ENCODE data around the gene C19orf18.
"Not testable (repeated sequence)": the region's sequence is repeated elsewhere in the genome, so short reads cannot be mapped to it uniquely, and the experiment has no call there.

The C19orf18 gene

GRCh38 chr19:57947419-57948134 is 26.8 kb downstream of the C19orf18 start, which contains the start of gene ZNF256:
ZNF256 (minus strand) TSS chr19:57947706; CDS start chr19:57947474, 232 bp downstream.
- H3K36me3 ChIP-seq (ENCODE audit: insufficient read depth, insufficient read length, low read length): peaks cover 30% of the 10 kb centered on the region
- TF ChIP-seq ZNF274 (IDR thresholded peaks at IDR 0.05; ENCODE audit: low read depth, low read length) (no peak), SUZ12 (IDR thresholded peaks at IDR 0.05; ENCODE audit: extremely low read depth, insufficient read depth, insufficient read length) (no peak), YY1 (IDR thresholded peaks at IDR 0.05; ENCODE audit: insufficient read depth, insufficient read length) (no peak)
- no peaks in the 10 kb centered on the region for H3K4me1 ChIP-seq (ENCODE audit: insufficient read depth, insufficient read length)
- H3K27me3 ChIP-seq (ENCODE audit: insufficient read depth, insufficient read length): no peaks in the 10 kb centered on the region
- peak; percentile 92 for DNase-seq (ENCODE audit: low read depth, low spot score)
- H3K4me3 ChIP-seq (ENCODE audit: insufficient read length, low read depth): peak within 1 kb of the TSS; percentile 98
- no peaks in the 10 kb centered on the region for H3K9me3 ChIP-seq (ENCODE audit: insufficient read depth, low read length)
- H3K9ac ChIP-seq (ENCODE audit: insufficient read length, low read depth): peak within 1 kb of the TSS; percentile 93

DNA sequence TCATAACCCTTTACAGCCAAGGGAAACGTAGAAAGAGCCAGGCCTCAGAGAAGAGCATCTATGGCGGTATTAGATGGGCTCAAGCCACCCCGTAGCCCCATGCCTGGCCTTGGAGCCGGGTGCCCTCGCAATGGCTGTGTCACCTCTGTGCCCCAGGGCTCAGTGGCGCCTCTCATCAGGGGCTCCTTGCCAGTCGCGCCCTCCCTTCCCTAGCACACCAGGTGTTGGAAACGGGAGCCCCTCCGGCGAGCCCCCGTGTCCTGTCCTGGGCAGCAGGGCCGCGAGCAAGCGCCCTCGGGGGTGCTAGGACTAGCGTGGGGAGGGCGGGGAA is 27.3 kb downstream of the C19orf18 start:
- H3K4me1 ChIP-seq (ENCODE audit: insufficient read depth, insufficient read length): no peaks in the 10 kb centered on the region
- H3K4me3 ChIP-seq (ENCODE audit: insufficient read length, low read depth): peak overlapping the region; percentile 98
- no peaks in the 10 kb centered on the region for H3K27me3 ChIP-seq (ENCODE audit: insufficient read depth, insufficient read length)
- H3K36me3 ChIP-seq (ENCODE audit: insufficient read depth, insufficient read length, low read length): peaks cover 36% of the 10 kb centered on the region
- peak overlapping the region; percentile 93 for H3K9ac ChIP-seq (ENCODE audit: insufficient read length, low read depth)
- DNase-seq (ENCODE audit: low read depth, low spot score): no peak
- no peaks in the 10 kb centered on the region for H3K9me3 ChIP-seq (ENCODE audit: insufficient read depth, low read length)
- no peak for TF ChIP-seq YY1 (IDR thresholded peaks at IDR 0.05; ENCODE audit: insufficient read depth, insufficient read length)
- TF ChIP-seq SUZ12 (IDR thresholded peaks at IDR 0.05; ENCODE audit: extremely low read depth, insufficient read depth, insufficient read length): no peak
- TF ChIP-seq ZNF274 (IDR thresholded peaks at IDR 0.05; ENCODE audit: low read depth, low read length): no peak

DNA sequence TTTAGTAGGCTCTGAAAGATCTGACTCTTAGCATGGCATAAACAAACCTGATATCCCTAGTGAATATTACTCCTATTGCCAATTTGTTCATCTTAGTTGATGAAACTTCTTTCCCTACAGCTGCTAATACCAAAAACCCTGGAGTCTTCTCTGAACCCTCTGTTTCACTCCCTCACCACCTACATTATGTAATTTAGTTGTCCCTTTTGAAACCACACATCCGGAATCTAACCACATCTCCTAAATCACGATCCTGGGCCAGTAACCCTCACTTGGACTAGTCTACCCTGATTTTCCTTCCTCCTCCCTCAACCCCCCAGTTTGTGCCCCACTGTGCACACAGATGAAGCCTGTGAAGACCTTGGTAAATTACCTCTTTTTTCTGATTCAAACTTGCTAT is 28.0 kb downstream of the C19orf18 start:
- Histone ChIP-seq H3K4me3 (ENCODE audit: insufficient read length, low read depth) (peak overlapping the region; percentile 98), H3K27me3 (ENCODE audit: insufficient read depth, insufficient read length) (no peaks in the 10 kb centered on the region), H3K9ac (ENCODE audit: insufficient read length, low read depth) (peak overlapping the region; percentile 93), H3K36me3 (ENCODE audit: insufficient read depth, insufficient read length, low read length) (peaks cover 43% of the 10 kb centered on the region), H3K9me3 (ENCODE audit: insufficient read depth, low read length) (no peaks in the 10 kb centered on the region), H3K4me1 (ENCODE audit: insufficient read depth, insufficient read length) (no peaks in the 10 kb centered on the region)
- TF ChIP-seq SUZ12 (IDR thresholded peaks at IDR 0.05; ENCODE audit: extremely low read depth, insufficient read depth, insufficient read length) (no peak), YY1 (IDR thresholded peaks at IDR 0.05; ENCODE audit: insufficient read depth, insufficient read length) (no peak), ZNF274 (IDR thresholded peaks at IDR 0.05; ENCODE audit: low read depth, low read length) (no peak)
- DNase-seq (ENCODE audit: low read depth, low spot score): no peak

DNA sequence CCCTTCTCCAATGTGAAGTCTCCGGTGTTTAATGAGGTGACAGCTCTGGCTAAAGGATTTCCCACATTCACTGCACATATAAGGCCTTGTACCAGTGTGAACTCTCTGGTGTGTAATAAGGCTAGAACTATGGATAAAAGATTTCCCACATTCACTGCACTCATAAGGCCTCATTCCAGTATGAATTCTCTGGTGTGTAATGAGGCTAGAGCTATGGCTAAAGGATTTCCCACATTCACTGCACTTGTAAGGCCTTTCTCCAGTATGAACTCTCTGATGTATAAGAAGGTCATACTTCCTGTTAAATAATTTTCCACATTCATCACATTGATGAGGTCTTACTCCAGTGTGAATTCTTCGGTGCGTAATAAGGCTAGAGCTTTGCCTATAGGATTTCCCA is 32.7 kb downstream of the C19orf18 start:
- Histone ChIP-seq H3K27me3 (ENCODE audit: insufficient read depth, insufficient read length) (no peaks in the 10 kb centered on the region), H3K9ac (ENCODE audit: insufficient read length, low read depth) (no peak overlapping the region), H3K9me3 (ENCODE audit: insufficient read depth, low read length) (no peaks in the 10 kb centered on the region), H3K4me1 (ENCODE audit: insufficient read depth, insufficient read length) (no peaks in the 10 kb centered on the region), H3K36me3 (ENCODE audit: insufficient read depth, insufficient read length, low read length) (peaks cover 59% of the 10 kb centered on the region), H3K4me3 (ENCODE audit: insufficient read length, low read depth) (no peak overlapping the region)
- TF ChIP-seq SUZ12 (IDR thresholded peaks at IDR 0.05; ENCODE audit: extremely low read depth, insufficient read depth, insufficient read length): no peak
- no peak for TF ChIP-seq YY1 (IDR thresholded peaks at IDR 0.05; ENCODE audit: insufficient read depth, insufficient read length)
- TF ChIP-seq ZNF274 (IDR thresholded peaks at IDR 0.05; ENCODE audit: low read depth, low read length): no peak
- DNase-seq (ENCODE audit: low read depth, low spot score): no peak

- Histone ChIP-seq H3K9me3 (ENCODE audit: insufficient read depth, low read length) (no peaks in the 10 kb centered on the region), H3K9ac (ENCODE audit: insufficient read length, low read depth) (no peak overlapping the region), H3K36me3 (ENCODE audit: insufficient read depth, insufficient read length, low read length) (peaks cover 38% of the 10 kb centered on the region), H3K4me3 (ENCODE audit: insufficient read length, low read depth) (no peak overlapping the region), H3K4me1 (ENCODE audit: insufficient read depth, insufficient read length) (no peaks in the 10 kb centered on the region), H3K27me3 (ENCODE audit: insufficient read depth, insufficient read length) (no peaks in the 10 kb centered on the region)
- no peak for TF ChIP-seq SUZ12 (IDR thresholded peaks at IDR 0.05; ENCODE audit: extremely low read depth, insufficient read depth, insufficient read length)
- no peak for TF ChIP-seq YY1 (IDR thresholded peaks at IDR 0.05; ENCODE audit: insufficient read depth, insufficient read length)
- no peak for TF ChIP-seq ZNF274 (IDR thresholded peaks at IDR 0.05; ENCODE audit: low read depth, low read length)
- no peak for DNase-seq (ENCODE audit: low read depth, low spot score)
These were observed 38.6 kb downstream of the C19orf18 start for GRCh38 chr19:57935731-57936130.

DNA sequence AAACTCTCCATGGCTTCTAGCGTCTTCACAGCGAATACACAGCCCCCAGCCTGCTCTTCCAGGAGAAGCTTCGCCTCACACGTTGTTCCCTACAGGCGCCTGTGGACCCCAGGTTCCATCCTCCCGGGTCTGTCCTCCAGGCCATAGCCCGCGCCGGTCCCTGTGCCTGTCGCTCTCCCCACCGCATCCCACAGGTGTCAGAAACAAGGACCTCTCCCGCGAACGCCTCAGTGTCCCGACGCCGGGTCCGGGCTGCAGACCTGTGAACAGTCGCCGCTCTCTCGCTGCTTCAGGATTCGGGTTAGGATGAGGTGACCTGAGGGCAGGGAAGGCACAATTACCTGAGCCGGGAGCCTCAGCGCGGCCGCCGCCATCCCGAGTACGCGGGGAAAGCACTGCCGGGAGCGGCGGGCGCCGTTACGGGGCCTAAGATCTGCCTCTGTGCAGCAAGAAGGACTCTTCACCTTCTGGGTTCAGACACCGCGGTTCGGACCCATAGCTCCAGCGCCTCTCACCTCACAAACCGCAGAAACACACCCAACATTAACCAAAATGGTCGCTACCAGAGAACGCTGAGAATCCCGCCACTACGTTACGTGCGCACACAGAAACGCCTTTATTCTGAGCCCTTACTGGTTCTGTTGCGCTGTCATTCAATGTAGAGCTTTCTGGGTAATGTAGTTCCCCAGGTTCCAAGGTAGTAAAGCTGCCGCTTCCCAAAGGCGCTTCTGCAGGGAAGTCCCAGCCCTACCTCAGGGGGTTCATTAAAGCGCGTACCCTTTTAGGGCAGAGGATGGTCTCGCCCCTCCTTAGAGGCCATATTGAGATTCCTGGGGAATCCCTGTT is 39.3 kb downstream of the C19orf18 start, which contains the start of gene ZNF418:
TSS of gene ZNF418 (minus strand) at position 583 of the 846 bp plus-strand sequence. CDS start 1,580 bp downstream, outside the sequence.
- peak; percentile 77 for DNase-seq (ENCODE audit: low read depth, low spot score)
- peak within 1 kb of the TSS; percentile 93 for H3K9ac ChIP-seq (ENCODE audit: insufficient read length, low read depth)
- no peaks in the 10 kb centered on the region for H3K27me3 ChIP-seq (ENCODE audit: insufficient read depth, insufficient read length)
- peak within 1 kb of the TSS; percentile 89 for H3K4me3 ChIP-seq (ENCODE audit: insufficient read length, low read depth)
- TF ChIP-seq SUZ12 (IDR thresholded peaks at IDR 0.05; ENCODE audit: extremely low read depth, insufficient read depth, insufficient read length) (no peak), YY1 (IDR thresholded peaks at IDR 0.05; ENCODE audit: insufficient read depth, insufficient read length) (peak; percentile 50)
- H3K4me1 ChIP-seq (ENCODE audit: insufficient read depth, insufficient read length): no peaks in the 10 kb centered on the region
- H3K9me3 ChIP-seq (ENCODE audit: insufficient read depth, low read length): 0 out of 2 replicates have a peak, but pooled peaks cover 4% of the 10 kb centered on the region
- H3K36me3 ChIP-seq (ENCODE audit: insufficient read depth, insufficient read length, low read length): peaks cover 41% of the 10 kb centered on the region

GRCh38 chr19:57927587-57927986 is 46.7 kb downstream of the C19orf18 start:
- Histone ChIP-seq H3K27me3 (ENCODE audit: insufficient read depth, insufficient read length) (no peaks in the 10 kb centered on the region), H3K4me3 (ENCODE audit: insufficient read length, low read depth) (no peak overlapping the region), H3K9me3 (ENCODE audit: insufficient read depth, low read length) (peaks cover 43% of the 10 kb centered on the region), H3K4me1 (ENCODE audit: insufficient read depth, insufficient read length) (no peaks in the 10 kb centered on the region), H3K9ac (ENCODE audit: insufficient read length, low read depth) (no peak overlapping the region), H3K36me3 (ENCODE audit: insufficient read depth, insufficient read length, low read length) (peaks cover 84% of the 10 kb centered on the region)
- TF ChIP-seq SUZ12 (IDR thresholded peaks at IDR 0.05; ENCODE audit: extremely low read depth, insufficient read depth, insufficient read length) (no peak), YY1 (IDR thresholded peaks at IDR 0.05; ENCODE audit: insufficient read depth, insufficient read length) (no peak), ZNF274 (IDR thresholded peaks at IDR 0.05; ENCODE audit: low read depth, low read length) (no peak)
- no peak for DNase-seq (ENCODE audit: low read depth, low spot score)

DNA sequence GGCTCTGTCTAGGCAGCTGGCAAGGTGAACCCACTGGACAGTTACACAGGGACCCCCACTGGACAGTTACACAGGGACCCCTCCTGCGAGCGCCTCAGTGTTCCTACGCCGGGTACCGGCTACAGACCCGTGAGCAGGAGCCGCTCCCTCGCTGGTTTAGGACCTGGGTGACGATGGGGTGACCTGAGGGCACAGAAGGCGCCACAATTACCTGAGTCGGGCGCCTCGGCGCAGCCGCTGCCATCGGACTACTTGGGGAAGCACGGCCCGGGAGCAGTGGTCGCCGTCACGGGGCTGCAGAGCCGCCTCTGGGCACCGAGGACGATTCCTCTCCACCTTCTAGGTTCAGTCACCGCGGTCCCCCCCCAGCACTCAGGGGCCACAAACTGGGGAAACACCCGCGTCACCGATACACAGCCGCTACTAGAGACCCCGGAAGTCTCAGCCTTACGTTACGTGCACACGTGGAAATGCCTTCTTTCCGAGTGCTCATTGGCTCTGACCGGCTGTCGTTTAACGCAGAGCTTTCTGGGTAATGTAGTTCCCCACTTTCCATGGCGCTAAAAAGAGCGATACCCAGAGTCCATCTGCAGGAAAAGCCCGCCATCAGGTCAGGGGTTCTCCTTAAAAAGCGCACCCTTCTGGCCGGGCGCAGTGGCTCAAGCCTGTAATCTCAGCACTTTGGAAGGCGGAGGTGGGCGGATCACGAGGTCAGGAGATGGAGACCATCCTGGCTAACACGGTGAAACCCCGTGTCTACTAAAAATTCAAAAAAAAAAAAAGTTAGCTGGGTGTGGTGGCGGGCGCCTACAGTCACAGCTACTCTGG is 58.0 kb downstream of the C19orf18 start, which contains the start of gene ZNF417:
TSS of gene ZNF417 (minus strand) at position 425 of the 828 bp plus-strand sequence. CDS start at position 244, 181 bp downstream.
- peak within 1 kb of the TSS; percentile 88 for H3K9ac ChIP-seq (ENCODE audit: insufficient read length, low read depth)
- H3K4me1 ChIP-seq (ENCODE audit: insufficient read depth, insufficient read length); H3K9me3 ChIP-seq (ENCODE audit: insufficient read depth, low read length); H3K27me3 ChIP-seq (ENCODE audit: insufficient read depth, insufficient read length): not testable (repeated sequence)
- H3K36me3 ChIP-seq (ENCODE audit: insufficient read depth, insufficient read length, low read length): peaks cover 43% of the 10 kb centered on the region
- peak; percentile 93 for DNase-seq (ENCODE audit: low read depth, low spot score)
- peak within 1 kb of the TSS; percentile 80 for H3K4me3 ChIP-seq (ENCODE audit: insufficient read length, low read depth)

Data from NT2/D1 (cell line).